MCF 10A (cell line): ENCODE measurements around the gene EPHA8. TPM values are rescaled to one million over a fixed set of nuclear protein-coding genes. Genes with fewer than 3 reads are reported as not detected.

ENCODE experiments used
- BruUV-seq: library from RNA; stranded (reverse); fragments of 400-500 nt; replicated peaks from 2 replicates; lab custom pipeline; 2021; lab: Mats Ljungman, UMichigan
- CTCF ChIA-PET: fragments of 300-600 bp; sonication (Branson Sonifier 250); formaldehyde crosslinking; extraction: SDS; loops from one replicate; lab custom pipeline; 2021; ENCODE audit warnings: antibody characterized with exemption, inconsistent platforms; lab: Yijun Ruan, JAX
- POLR2A ChIA-PET: fragments of 300-600, 350-650 bp; sonication (Branson Sonifier 250); formaldehyde crosslinking; extraction: SDS; loops from one replicate; lab custom pipeline; 2020; ENCODE audit warnings: antibody characterized with exemption, inconsistent platforms; lab: Yijun Ruan, JAX
- DNase-seq: peaks from one replicate; pipeline ENCODE4 v3.0.0-alpha.2; 2018; ENCODE audit not compliant: unreplicated experiment
- H3K27ac Mint-ChIP-seq: one replicate; pipeline ENCODE4 v1.8.0; 2022; ENCODE audit warnings: mild to moderate bottlenecking, low read depth, mixed read lengths; ENCODE audit not compliant: unreplicated experiment
- H3K27me3 Mint-ChIP-seq: one replicate; pipeline ENCODE4 v1.8.0; 2022; ENCODE audit warnings: mixed read lengths; ENCODE audit not compliant: insufficient read depth, unreplicated experiment
- H3K36me3 Mint-ChIP-seq: one replicate; pipeline ENCODE4 v1.8.0; 2022; ENCODE audit warnings: mild to moderate bottlenecking, moderate library complexity, mixed read lengths; ENCODE audit not compliant: insufficient read depth, unreplicated experiment
- H3K4me1 Mint-ChIP-seq: one replicate; pipeline ENCODE4 v1.8.0; 2022; ENCODE audit warnings: mixed read lengths; ENCODE audit not compliant: insufficient read depth, unreplicated experiment
- H3K4me3 Mint-ChIP-seq: one replicate; pipeline ENCODE4 v1.8.0; 2022; ENCODE audit warnings: mild to moderate bottlenecking, moderate library complexity, mixed read lengths; ENCODE audit not compliant: unreplicated experiment
- H3K9me3 Mint-ChIP-seq: one replicate; pipeline ENCODE4 v1.8.0; 2022; ENCODE audit warnings: mixed read lengths; ENCODE audit not compliant: unreplicated experiment
- intact Hi-C: fragments of 100-400 bp; cut with micrococcal nuclease; formaldehyde crosslinking; loops from 2 replicates; pipeline ENCODE4 v1.14.1; 2022
- total RNA-seq: library from RNA; stranded (reverse); gene quantifications from 2 replicates; pipeline ENCODE4 v1.2.3, GENCODE V29; 2022
- TF ChIP-seq, protein P1 (sequence below): fragments of 200-600 bp; IDR thresholded peaks from one replicate; pipeline ENCODE4 v1.8.0; 2022; ENCODE audit warnings: antibody characterized with exemption, mild to moderate bottlenecking; ENCODE audit not compliant: unreplicated experiment

EPHA8 gene
- total RNA-seq, 1 experiment from 2014 or later = not detected

- Mint-ChIP-seq H3K4me1 (no peaks in the 10 kb centered on the region), H3K36me3 (no peaks in the 10 kb centered on the region), H3K27ac (no peak overlapping the region), H3K9me3 (no peaks in the 10 kb centered on the region), H3K4me3 (no peak overlapping the region), H3K27me3 (peaks cover 26% of the 10 kb centered on the region)
- intact Hi-C loops = no loop called here
- ChIA-PET POLR2A (no interaction called here), CTCF (interaction anchor here (0.6 to 1.1 kb wide), 2 partner anchors 272 to 302 kb away, joined by 3 to 4 read pairs; no protein-coding TSS in a partner anchor)
- TF ChIP-seq, protein P1, sequence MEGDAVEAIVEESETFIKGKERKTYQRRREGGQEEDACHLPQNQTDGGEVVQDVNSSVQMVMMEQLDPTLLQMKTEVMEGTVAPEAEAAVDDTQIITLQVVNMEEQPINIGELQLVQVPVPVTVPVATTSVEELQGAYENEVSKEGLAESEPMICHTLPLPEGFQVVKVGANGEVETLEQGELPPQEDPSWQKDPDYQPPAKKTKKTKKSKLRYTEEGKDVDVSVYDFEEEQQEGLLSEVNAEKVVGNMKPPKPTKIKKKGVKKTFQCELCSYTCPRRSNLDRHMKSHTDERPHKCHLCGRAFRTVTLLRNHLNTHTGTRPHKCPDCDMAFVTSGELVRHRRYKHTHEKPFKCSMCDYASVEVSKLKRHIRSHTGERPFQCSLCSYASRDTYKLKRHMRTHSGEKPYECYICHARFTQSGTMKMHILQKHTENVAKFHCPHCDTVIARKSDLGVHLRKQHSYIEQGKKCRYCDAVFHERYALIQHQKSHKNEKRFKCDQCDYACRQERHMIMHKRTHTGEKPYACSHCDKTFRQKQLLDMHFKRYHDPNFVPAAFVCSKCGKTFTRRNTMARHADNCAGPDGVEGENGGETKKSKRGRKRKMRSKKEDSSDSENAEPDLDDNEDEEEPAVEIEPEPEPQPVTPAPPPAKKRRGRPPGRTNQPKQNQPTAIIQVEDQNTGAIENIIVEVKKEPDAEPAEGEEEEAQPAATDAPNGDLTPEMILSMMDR = no peak
- no TSS peak for BruUV-seq
- no peak for DNase-seq
Observed at GRCh38 chr1:22587247-22587646, 24.0 kb downstream of the EPHA8 start.

- ChIA-PET CTCF (no interaction called here), POLR2A (no interaction called here)
- Mint-ChIP-seq H3K27me3 (peaks cover 37% of the 10 kb centered on the region), H3K4me3 (no peak overlapping the region), H3K4me1 (no peaks in the 10 kb centered on the region), H3K9me3 (no peaks in the 10 kb centered on the region), H3K36me3 (no peaks in the 10 kb centered on the region), H3K27ac (no peak overlapping the region)
- TF ChIP-seq, protein P1 = no peak
- BruUV-seq = no TSS peak
- intact Hi-C loops = no loop called here
- DNase-seq = no peak
Observed at GRCh38 chr1:22588899-22589422, 25.7 kb downstream of the EPHA8 start.

DNA sequence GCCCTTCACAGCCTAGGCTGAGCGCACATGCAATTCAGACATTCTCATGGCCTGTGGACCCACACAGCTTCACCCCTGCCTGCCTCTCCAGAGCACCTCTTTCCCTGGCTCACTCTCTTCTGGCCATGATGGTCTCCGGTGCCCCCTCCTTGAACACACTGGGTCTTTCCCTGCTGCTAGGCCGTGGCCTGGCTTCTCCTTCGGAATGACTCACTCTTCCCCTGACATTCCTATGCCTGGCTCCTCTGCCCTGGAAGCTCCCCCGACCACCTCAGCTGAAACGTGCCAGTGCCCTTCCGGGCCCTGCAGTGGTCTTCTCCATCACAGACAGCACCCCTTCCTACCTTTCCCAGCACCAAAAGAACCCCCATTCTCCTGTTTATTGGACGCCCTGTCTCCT, 28.3 kb downstream of the EPHA8 start:
- CTCF ChIA-PET = no interaction called here

GRCh38 chr1:22592051-22592450, 28.8 kb downstream of the EPHA8 start:
- no peak for DNase-seq
- no TSS peak for BruUV-seq
- intact Hi-C loops = no loop called here
- Mint-ChIP-seq H3K36me3 (no peaks in the 10 kb centered on the region), H3K27ac (no peak overlapping the region), H3K9me3 (no peaks in the 10 kb centered on the region), H3K4me3 (no peak overlapping the region), H3K27me3 (peaks cover 52% of the 10 kb centered on the region), H3K4me1 (no peaks in the 10 kb centered on the region)
- POLR2A ChIA-PET = no interaction called here
- TF ChIP-seq, protein P1 = no peak
- CTCF ChIA-PET = interaction anchor here (0.7 kb wide), 1 partner anchor 479 kb away, joined by 4 read pairs; no protein-coding TSS in a partner anchor

More for the DNA sequence above, 28.3 kb downstream of the EPHA8 start:
- no peak for DNase-seq
- H3K27me3 Mint-ChIP-seq = peaks cover 52% of the 10 kb centered on the region
- H3K36me3 Mint-ChIP-seq = no peaks in the 10 kb centered on the region
- no peak overlapping the region for H3K4me3 Mint-ChIP-seq
- TF ChIP-seq, protein P1 = no peak
- H3K9me3 Mint-ChIP-seq = no peaks in the 10 kb centered on the region
- BruUV-seq = no TSS peak
- H3K27ac Mint-ChIP-seq = no peak overlapping the region
- intact Hi-C loops = no loop called here
- H3K4me1 Mint-ChIP-seq = no peaks in the 10 kb centered on the region
- POLR2A ChIA-PET = no interaction called here
